Stimulated activated CD8-positive, alpha-beta memory T cell treated with anti-CD3 and anti-CD28 coated beads, Interleukin-7, amount 100 ng/mL, for 4 hours (primary cell): ENCODE results near the gene EPHB2.

Experiments used
- DNase-seq, 2 donors: peaks; one replicate each; pipeline ENCODE4 v3.0.0-alpha.2; 2020; ENCODE audit warnings: low read depth in 2 of 2

The EPHB2 gene

GRCh38 chr1:22880174-22880601 is 169.5 kb downstream of the EPHB2 start:
- no peak for DNase-seq

- DNase-seq, result no peak
Measured at GRCh38 chr1:22883406-22883805, 172.8 kb downstream of the EPHB2 start.

GRCh38 chr1:22884806-22885530 is 174.3 kb downstream of the EPHB2 start:
- DNase-seq, result no peak

GRCh38 chr1:22886211-22886610 is 175.6 kb downstream of the EPHB2 start:
- no peak for DNase-seq

GRCh38 chr1:22887491-22887890 is 176.9 kb downstream of the EPHB2 start:
- DNase-seq, result no peak

GRCh38 chr1:22888320-22889075 is 177.9 kb downstream of the EPHB2 start:
- no peak for DNase-seq

- DNase-seq, result no peak
Measured at GRCh38 chr1:22889213-22889827, 178.7 kb downstream of the EPHB2 start.

- DNase-seq, result no peak
Measured at GRCh38 chr1:22892789-22893188, 182.2 kb downstream of the EPHB2 start.

GRCh38 chr1:22893292-22893691 is 182.7 kb downstream of the EPHB2 start:
- DNase-seq, result no peak

GRCh38 chr1:22895357-22895756 is 184.7 kb downstream of the EPHB2 start:
- no peak for DNase-seq

GRCh38 chr1:22896184-22896583 is 185.5 kb downstream of the EPHB2 start:
- DNase-seq, result no peak

GRCh38 chr1:22900451-22900850 is 189.8 kb downstream of the EPHB2 start:
- DNase-seq, result no peak

GRCh38 chr1:22903113-22903512 is 192.5 kb downstream of the EPHB2 start:
- DNase-seq, result no peak

- DNase-seq, result no peak
Measured at GRCh38 chr1:22906968-22907367, 196.3 kb downstream of the EPHB2 start.

- no peak for DNase-seq
Measured at GRCh38 chr1:22907528-22907927, 196.9 kb downstream of the EPHB2 start.

- no peak for DNase-seq
Measured at GRCh38 chr1:22908880-22909426, 198.3 kb downstream of the EPHB2 start.

GRCh38 chr1:22910286-22910685 is 199.6 kb downstream of the EPHB2 start:
- no peak for DNase-seq

- no peak for DNase-seq
Measured at GRCh38 chr1:22910986-22911651, 200.5 kb downstream of the EPHB2 start.

GRCh38 chr1:22912311-22912710 is 201.7 kb downstream of the EPHB2 start:
- DNase-seq, result no peak

GRCh38 chr1:22913421-22914141 is 202.9 kb downstream of the EPHB2 start:
- no peak for DNase-seq

GRCh38 chr1:22914156-22914555 is 203.5 kb downstream of the EPHB2 start:
- DNase-seq, result no peak
